ENCODE results near the gene UBE2E2.
"Not testable (repeated sequence)": the region's sequence is repeated elsewhere in the genome, so short reads cannot be mapped to it uniquely, and the experiment has no call there.

The UBE2E2 gene

GRCh38 chr3:23612296-23612891, 409.3 kb downstream of the UBE2E2 start:
- H3K27ac ChIP-seq (ENCODE audit: low read depth, low read length), result peak overlapping the region; percentile 49
- no peaks in the 10 kb centered on the region for H3K36me3 ChIP-seq (ENCODE audit: control insufficient read depth, insufficient read depth, low read length)
- no peak overlapping the region for H3K9ac ChIP-seq (ENCODE audit: low read length)
- peaks cover 3% of the 10 kb centered on the region for H3K4me1 ChIP-seq (ENCODE audit: control insufficient read depth, insufficient read depth, low read length)
- no peaks in the 10 kb centered on the region for H3K27me3 ChIP-seq (ENCODE audit: control insufficient read depth, insufficient read depth, low read length)
- peak overlapping the region; percentile 30 for H3K4me3 ChIP-seq (ENCODE audit: low read length)

- Histone ChIP-seq H3K9ac (ENCODE audit: low read length) (no peak overlapping the region), H3K4me1 (ENCODE audit: control insufficient read depth, insufficient read depth, low read length) (peaks cover 2% of the 10 kb centered on the region), H3K4me3 (ENCODE audit: low read length) (no peak overlapping the region), H3K27ac (ENCODE audit: low read depth, low read length) (no peak overlapping the region), H3K36me3 (ENCODE audit: control insufficient read depth, insufficient read depth, low read length) (no peaks in the 10 kb centered on the region), H3K27me3 (ENCODE audit: control insufficient read depth, insufficient read depth, low read length) (no peaks in the 10 kb centered on the region)
Observed at GRCh38 chr3:23615068-23615467, 411.9 kb downstream of the UBE2E2 start.

GRCh38 chr3:23618475-23618874, 415.3 kb downstream of the UBE2E2 start:
- H3K9ac ChIP-seq (ENCODE audit: low read length); H3K4me1 ChIP-seq (ENCODE audit: control insufficient read depth, insufficient read depth, low read length); H3K27me3 ChIP-seq (ENCODE audit: control insufficient read depth, insufficient read depth, low read length); H3K27ac ChIP-seq (ENCODE audit: low read depth, low read length); H3K4me3 ChIP-seq (ENCODE audit: low read length); H3K36me3 ChIP-seq (ENCODE audit: control insufficient read depth, insufficient read depth, low read length): not testable (repeated sequence)

- H3K4me3 ChIP-seq (ENCODE audit: low read length), result no peak overlapping the region
- no peak overlapping the region for H3K27ac ChIP-seq (ENCODE audit: low read depth, low read length)
- no peaks in the 10 kb centered on the region for H3K36me3 ChIP-seq (ENCODE audit: control insufficient read depth, insufficient read depth, low read length)
Observed at GRCh38 chr3:23619705-23620637, 416.8 kb downstream of the UBE2E2 start.

GRCh38 chr3:23620638-23621015, 417.5 kb downstream of the UBE2E2 start:
- no peak overlapping the region for H3K9ac ChIP-seq (ENCODE audit: low read length)
- H3K4me1 ChIP-seq (ENCODE audit: control insufficient read depth, insufficient read depth, low read length), result no peaks in the 10 kb centered on the region
- no peaks in the 10 kb centered on the region for H3K27me3 ChIP-seq (ENCODE audit: control insufficient read depth, insufficient read depth, low read length)
- no peaks in the 10 kb centered on the region for H3K36me3 ChIP-seq (ENCODE audit: control insufficient read depth, insufficient read depth, low read length)
- no peak overlapping the region for H3K27ac ChIP-seq (ENCODE audit: low read depth, low read length)
- no peak overlapping the region for H3K4me3 ChIP-seq (ENCODE audit: low read length)

More at GRCh38 chr3:23619705-23620637, 416.8 kb downstream of the UBE2E2 start:
- Histone ChIP-seq H3K9ac (ENCODE audit: low read length) (no peak overlapping the region), H3K27me3 (ENCODE audit: control insufficient read depth, insufficient read depth, low read length) (no peaks in the 10 kb centered on the region), H3K4me1 (ENCODE audit: control insufficient read depth, insufficient read depth, low read length) (no peaks in the 10 kb centered on the region)

- no peak overlapping the region for H3K27ac ChIP-seq (ENCODE audit: low read depth, low read length)
- no peaks in the 10 kb centered on the region for H3K4me1 ChIP-seq (ENCODE audit: control insufficient read depth, insufficient read depth, low read length)
- no peaks in the 10 kb centered on the region for H3K36me3 ChIP-seq (ENCODE audit: control insufficient read depth, insufficient read depth, low read length)
- H3K27me3 ChIP-seq (ENCODE audit: control insufficient read depth, insufficient read depth, low read length), result no peaks in the 10 kb centered on the region
- H3K9ac ChIP-seq (ENCODE audit: low read length), result no peak overlapping the region
- no peak overlapping the region for H3K4me3 ChIP-seq (ENCODE audit: low read length)
Observed at GRCh38 chr3:23623844-23624243, 420.7 kb downstream of the UBE2E2 start.

- no peaks in the 10 kb centered on the region for H3K4me1 ChIP-seq (ENCODE audit: control insufficient read depth, insufficient read depth, low read length)
- no peak overlapping the region for H3K9ac ChIP-seq (ENCODE audit: low read length)
- H3K36me3 ChIP-seq (ENCODE audit: control insufficient read depth, insufficient read depth, low read length), result no peaks in the 10 kb centered on the region
- no peak overlapping the region for H3K27ac ChIP-seq (ENCODE audit: low read depth, low read length)
- H3K4me3 ChIP-seq (ENCODE audit: low read length), result no peak overlapping the region
- no peaks in the 10 kb centered on the region for H3K27me3 ChIP-seq (ENCODE audit: control insufficient read depth, insufficient read depth, low read length)
Observed at GRCh38 chr3:23624305-23624704, 421.2 kb downstream of the UBE2E2 start.

- Histone ChIP-seq H3K27ac (ENCODE audit: low read depth, low read length) (no peak overlapping the region), H3K27me3 (ENCODE audit: control insufficient read depth, insufficient read depth, low read length) (no peaks in the 10 kb centered on the region), H3K4me3 (ENCODE audit: low read length) (no peak overlapping the region), H3K4me1 (ENCODE audit: control insufficient read depth, insufficient read depth, low read length) (no peaks in the 10 kb centered on the region), H3K9ac (ENCODE audit: low read length) (no peak overlapping the region), H3K36me3 (ENCODE audit: control insufficient read depth, insufficient read depth, low read length) (no peaks in the 10 kb centered on the region)
Observed at GRCh38 chr3:23626442-23626841, 423.3 kb downstream of the UBE2E2 start.

GRCh38 chr3:23629181-23629894, 426.2 kb downstream of the UBE2E2 start:
- Histone ChIP-seq H3K36me3 (ENCODE audit: control insufficient read depth, insufficient read depth, low read length) (no peaks in the 10 kb centered on the region), H3K4me1 (ENCODE audit: control insufficient read depth, insufficient read depth, low read length) (no peaks in the 10 kb centered on the region), H3K27ac (ENCODE audit: low read depth, low read length) (no peak overlapping the region), H3K9ac (ENCODE audit: low read length) (no peak overlapping the region), H3K4me3 (ENCODE audit: low read length) (no peak overlapping the region), H3K27me3 (ENCODE audit: control insufficient read depth, insufficient read depth, low read length) (no peaks in the 10 kb centered on the region)

- Histone ChIP-seq H3K27ac (ENCODE audit: low read depth, low read length) (no peak overlapping the region), H3K4me1 (ENCODE audit: control insufficient read depth, insufficient read depth, low read length) (no peaks in the 10 kb centered on the region), H3K36me3 (ENCODE audit: control insufficient read depth, insufficient read depth, low read length) (no peaks in the 10 kb centered on the region), H3K9ac (ENCODE audit: low read length) (no peak overlapping the region), H3K27me3 (ENCODE audit: control insufficient read depth, insufficient read depth, low read length) (no peaks in the 10 kb centered on the region), H3K4me3 (ENCODE audit: low read length) (no peak overlapping the region)
Observed at GRCh38 chr3:23633261-23633960, 430.3 kb downstream of the UBE2E2 start.

- Histone ChIP-seq H3K36me3 (ENCODE audit: control insufficient read depth, insufficient read depth, low read length) (no peaks in the 10 kb centered on the region), H3K27ac (ENCODE audit: low read depth, low read length) (no peak overlapping the region), H3K4me1 (ENCODE audit: control insufficient read depth, insufficient read depth, low read length) (no peaks in the 10 kb centered on the region), H3K4me3 (ENCODE audit: low read length) (no peak overlapping the region), H3K9ac (ENCODE audit: low read length) (no peak overlapping the region), H3K27me3 (ENCODE audit: control insufficient read depth, insufficient read depth, low read length) (no peaks in the 10 kb centered on the region)
Observed at GRCh38 chr3:23637339-23637738, 434.2 kb downstream of the UBE2E2 start.

Measured in rectal smooth muscle tissue (tissue), 1 donor.